OCI-M2 (cell line): ENCODE results near the gene TMEM229B.
"Not testable (repeated sequence)": the region's sequence is repeated elsewhere in the genome, so short reads cannot be mapped to it uniquely, and the experiment has no call there.

Experiments
- DNase-seq: peaks from one replicate; lab custom pipeline; 2025; ENCODE audit not compliant: unreplicated experiment; lab: John Stamatoyannopoulos, UW

The TMEM229B gene

GRCh38 chr14:67459336-67459735 is 29.2 kb downstream of the TMEM229B start:
- no peak for DNase-seq

GRCh38 chr14:67457782-67458181 is 30.7 kb downstream of the TMEM229B start:
- DNase-seq: no peak

- DNase-seq: no peak
These were observed 31.8 kb downstream of the TMEM229B start for GRCh38 chr14:67456732-67457131.

- no peak for DNase-seq
These were observed 34.8 kb downstream of the TMEM229B start for GRCh38 chr14:67453575-67454300.

- DNase-seq: not testable (repeated sequence)
These were observed 36.9 kb downstream of the TMEM229B start for GRCh38 chr14:67451667-67452066.

GRCh38 chr14:67449096-67449495 is 39.4 kb downstream of the TMEM229B start:
- DNase-seq: no peak

- DNase-seq: no peak
These were observed 41.5 kb downstream of the TMEM229B start for GRCh38 chr14:67447033-67447381.

GRCh38 chr14:67446371-67447032 is 42.0 kb downstream of the TMEM229B start:
- DNase-seq: no peak

- DNase-seq: no peak
These were observed 44.1 kb downstream of the TMEM229B start for GRCh38 chr14:67444395-67444794.

GRCh38 chr14:67442139-67442906 is 46.2 kb downstream of the TMEM229B start:
- no peak for DNase-seq

- DNase-seq: no peak
These were observed 46.8 kb downstream of the TMEM229B start for GRCh38 chr14:67441672-67442071.

GRCh38 chr14:67441256-67441655 is 47.3 kb downstream of the TMEM229B start:
- DNase-seq: no peak

GRCh38 chr14:67440513-67440912 is 48.0 kb downstream of the TMEM229B start:
- DNase-seq: no peak

GRCh38 chr14:67438969-67439368 is 49.6 kb downstream of the TMEM229B start:
- DNase-seq: no peak

- no peak for DNase-seq
These were observed 52.3 kb downstream of the TMEM229B start for GRCh38 chr14:67436006-67436866.

- no peak for DNase-seq
These were observed 52.9 kb downstream of the TMEM229B start for GRCh38 chr14:67435603-67436002.

GRCh38 chr14:67432050-67432564 is 56.4 kb downstream of the TMEM229B start:
- DNase-seq: no peak

GRCh38 chr14:67429510-67430205 is 58.9 kb downstream of the TMEM229B start:
- no peak for DNase-seq

- DNase-seq: no peak
These were observed 60.0 kb downstream of the TMEM229B start for GRCh38 chr14:67428501-67429031.
